ENCODE results near the gene DHRS4.
"Not testable (repeated sequence)": the region's sequence is repeated elsewhere in the genome, so short reads cannot be mapped to it uniquely, and the experiment has no call there.

Gene DHRS4

DNA sequence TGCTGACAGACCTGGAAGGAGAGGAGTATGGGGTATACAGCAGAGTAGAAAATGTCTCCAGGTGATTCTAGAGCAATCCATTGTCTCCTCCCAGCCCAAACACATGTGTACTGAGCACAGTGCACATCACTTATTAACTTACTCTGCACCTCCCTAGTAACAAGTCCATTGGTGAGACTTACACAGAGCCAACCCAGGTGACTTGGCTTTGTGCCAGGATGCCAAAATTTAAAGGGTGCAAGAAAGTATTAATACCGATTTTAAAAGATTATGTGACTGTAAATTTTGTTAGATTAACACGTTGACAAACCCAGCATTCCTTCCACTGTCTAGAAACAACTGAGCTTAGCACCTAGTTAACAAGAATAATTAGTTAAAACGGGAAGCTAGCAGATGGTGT, 39.5 kb downstream of the DHRS4 start:
- not testable (repeated sequence) for H3K27ac Mint-ChIP-seq (ENCODE audit: low read depth); DNase-seq (ENCODE audit: low spot score in 2 of 2); H3K27me3 Mint-ChIP-seq; H3K36me3 Mint-ChIP-seq (ENCODE audit: insufficient read depth); ATAC-seq (replicated peaks; ENCODE audit: extremely low read depth, poor library complexity, severe bottlenecking); H3K9me3 Mint-ChIP-seq; H3K4me3 Mint-ChIP-seq
- peaks cover 26% of the 10 kb centered on the region for H3K4me1 Mint-ChIP-seq

DNA sequence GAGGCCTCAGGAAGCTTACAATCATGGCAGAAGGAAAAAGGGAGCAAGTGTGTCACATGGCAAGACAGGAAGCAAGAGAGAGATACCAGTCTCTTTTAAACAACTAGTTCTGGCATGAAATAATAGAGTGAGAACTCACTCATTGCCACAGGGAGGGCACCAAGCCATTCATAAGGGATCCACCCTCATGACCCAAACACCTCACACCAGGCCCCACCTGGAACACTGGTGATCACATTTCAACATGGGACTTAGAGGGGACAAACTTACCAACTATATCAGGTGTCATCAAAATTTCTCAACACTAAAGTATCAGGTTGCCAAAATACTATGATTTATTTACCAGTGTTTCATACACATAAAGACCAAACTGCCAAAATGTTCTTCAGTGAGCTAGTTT, 42.4 kb downstream of the DHRS4 start:
- ATAC-seq (replicated peaks; ENCODE audit: extremely low read depth, poor library complexity, severe bottlenecking); H3K9me3 Mint-ChIP-seq; H3K27ac Mint-ChIP-seq (ENCODE audit: low read depth); H3K4me3 Mint-ChIP-seq; H3K4me1 Mint-ChIP-seq; H3K36me3 Mint-ChIP-seq (ENCODE audit: insufficient read depth); DNase-seq (ENCODE audit: low spot score in 2 of 2); H3K27me3 Mint-ChIP-seq: not testable (repeated sequence)

DNA sequence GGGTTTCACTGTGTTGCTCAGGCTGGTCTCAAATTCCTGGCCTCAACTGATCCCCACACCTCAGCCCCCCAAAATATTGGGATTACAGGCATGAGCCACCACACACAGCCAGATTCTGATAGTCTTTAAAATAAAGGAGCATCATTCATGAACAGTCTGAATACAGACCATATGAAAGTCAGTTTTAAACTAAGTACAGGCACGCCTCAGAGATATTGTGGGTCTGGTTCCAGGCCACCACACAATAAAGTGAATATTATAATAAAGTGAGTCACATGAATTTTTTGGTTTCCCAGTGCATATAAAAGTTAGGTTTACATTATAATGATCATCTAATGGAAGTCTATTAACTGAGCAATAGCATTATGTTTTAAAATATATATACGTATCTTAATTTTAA, 43.3 kb downstream of the DHRS4 start:
- H3K4me1 Mint-ChIP-seq; H3K27ac Mint-ChIP-seq (ENCODE audit: low read depth); H3K27me3 Mint-ChIP-seq; ATAC-seq (replicated peaks; ENCODE audit: extremely low read depth, poor library complexity, severe bottlenecking); H3K9me3 Mint-ChIP-seq; H3K36me3 Mint-ChIP-seq (ENCODE audit: insufficient read depth); H3K4me3 Mint-ChIP-seq; DNase-seq (ENCODE audit: low spot score in 2 of 2): not testable (repeated sequence)

DNA sequence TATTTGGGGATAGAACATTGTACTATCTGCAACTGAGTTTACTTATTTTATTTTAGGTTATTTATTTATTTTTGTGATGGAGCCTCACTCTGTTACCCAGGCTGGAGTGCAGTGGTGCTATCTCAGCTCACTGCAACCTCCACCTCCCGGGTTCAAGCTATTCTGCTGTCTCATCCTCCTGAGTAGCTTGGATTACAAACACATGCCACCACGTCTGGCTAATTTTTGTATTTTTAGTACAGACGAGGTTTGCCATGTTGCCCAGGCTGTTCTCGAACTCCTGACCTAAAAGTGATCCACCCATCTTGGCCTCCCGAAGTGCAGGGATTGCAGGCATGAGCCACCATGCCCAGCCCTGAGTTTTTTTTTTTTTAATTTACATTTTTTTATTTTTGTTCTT, 46.1 kb downstream of the DHRS4 start:
- DNase-seq (ENCODE audit: low spot score in 2 of 2); H3K4me1 Mint-ChIP-seq; H3K27ac Mint-ChIP-seq (ENCODE audit: low read depth); H3K36me3 Mint-ChIP-seq (ENCODE audit: insufficient read depth); ATAC-seq (replicated peaks; ENCODE audit: extremely low read depth, poor library complexity, severe bottlenecking); H3K4me3 Mint-ChIP-seq; H3K27me3 Mint-ChIP-seq; H3K9me3 Mint-ChIP-seq: not testable (repeated sequence)

DNA sequence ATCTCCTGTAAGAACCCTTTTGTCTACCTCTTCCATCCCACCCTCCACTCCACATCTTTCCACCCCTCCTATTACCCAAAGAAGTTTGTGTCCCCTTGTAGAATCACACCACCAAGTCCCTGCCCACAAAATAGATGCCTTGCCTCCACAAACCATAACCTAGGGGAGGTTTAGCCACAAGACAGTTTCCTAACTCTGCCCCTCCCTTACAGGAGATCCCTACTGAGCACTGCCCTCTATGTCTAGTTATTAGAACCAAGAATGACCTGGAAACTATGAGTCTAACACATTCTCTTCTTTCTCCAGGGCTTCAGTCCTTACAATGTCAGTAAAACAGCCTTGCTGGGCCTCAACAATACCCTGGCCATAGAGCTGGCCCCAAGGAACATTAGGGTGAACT, 47.5 kb downstream of the DHRS4 start:
- not testable (repeated sequence) for DNase-seq (ENCODE audit: low spot score in 2 of 2); H3K27ac Mint-ChIP-seq (ENCODE audit: low read depth)

DNA sequence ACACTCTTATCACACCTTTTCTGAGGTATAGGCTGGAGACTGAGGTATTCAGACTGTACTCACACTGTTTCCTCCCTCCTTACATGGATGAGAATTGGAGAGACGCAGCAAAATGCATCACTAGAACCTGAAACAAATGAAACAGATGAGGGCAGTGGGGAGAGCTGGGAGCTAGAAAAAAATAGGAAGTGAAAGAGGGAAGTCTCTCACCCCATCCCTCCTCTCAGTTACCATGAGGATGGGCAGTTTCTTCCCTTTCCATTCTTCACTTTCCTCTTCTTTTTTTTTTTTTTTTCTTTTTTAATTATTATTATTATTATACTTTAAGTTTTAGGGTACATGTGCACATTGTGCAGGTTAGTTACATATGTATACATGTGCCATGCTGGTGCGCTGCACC, 48.1 kb downstream of the DHRS4 start:
- not testable (repeated sequence) for DNase-seq (ENCODE audit: low spot score in 2 of 2); H3K27ac Mint-ChIP-seq (ENCODE audit: low read depth); ATAC-seq (replicated peaks; ENCODE audit: extremely low read depth, poor library complexity, severe bottlenecking); H3K27me3 Mint-ChIP-seq; H3K4me3 Mint-ChIP-seq; H3K4me1 Mint-ChIP-seq; H3K36me3 Mint-ChIP-seq (ENCODE audit: insufficient read depth); H3K9me3 Mint-ChIP-seq

More for the DNA sequence above, 47.5 kb downstream of the DHRS4 start:
- H3K36me3 Mint-ChIP-seq (ENCODE audit: insufficient read depth); H3K9me3 Mint-ChIP-seq; H3K4me3 Mint-ChIP-seq; ATAC-seq (replicated peaks; ENCODE audit: extremely low read depth, poor library complexity, severe bottlenecking); H3K4me1 Mint-ChIP-seq; H3K27me3 Mint-ChIP-seq: not testable (repeated sequence)

DNA sequence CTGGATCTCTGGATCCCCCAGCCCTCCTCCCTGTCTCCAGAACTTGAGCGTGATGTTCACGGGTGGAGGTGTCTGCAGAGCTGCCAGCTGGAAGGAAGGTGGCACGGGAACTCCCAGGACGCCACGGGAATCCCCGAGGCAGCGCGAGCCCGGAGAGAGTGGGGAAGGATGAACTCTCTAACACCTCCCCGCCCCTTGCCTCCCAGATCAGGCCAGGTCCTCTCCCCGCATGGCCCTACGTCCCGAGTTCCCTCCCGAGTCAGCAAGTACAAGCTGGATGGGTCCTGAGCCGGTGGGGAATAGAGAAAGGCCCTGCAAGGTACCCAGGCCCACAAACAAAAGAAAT, 52.9 kb downstream of the DHRS4 start:
- H3K36me3 Mint-ChIP-seq (ENCODE audit: insufficient read depth); H3K27me3 Mint-ChIP-seq; DNase-seq (ENCODE audit: low spot score in 2 of 2); ATAC-seq (replicated peaks; ENCODE audit: extremely low read depth, poor library complexity, severe bottlenecking); H3K4me3 Mint-ChIP-seq; H3K9me3 Mint-ChIP-seq; H3K27ac Mint-ChIP-seq (ENCODE audit: low read depth): not testable (repeated sequence)
- H3K4me1 Mint-ChIP-seq: peaks cover 28% of the 10 kb centered on the region

DNA sequence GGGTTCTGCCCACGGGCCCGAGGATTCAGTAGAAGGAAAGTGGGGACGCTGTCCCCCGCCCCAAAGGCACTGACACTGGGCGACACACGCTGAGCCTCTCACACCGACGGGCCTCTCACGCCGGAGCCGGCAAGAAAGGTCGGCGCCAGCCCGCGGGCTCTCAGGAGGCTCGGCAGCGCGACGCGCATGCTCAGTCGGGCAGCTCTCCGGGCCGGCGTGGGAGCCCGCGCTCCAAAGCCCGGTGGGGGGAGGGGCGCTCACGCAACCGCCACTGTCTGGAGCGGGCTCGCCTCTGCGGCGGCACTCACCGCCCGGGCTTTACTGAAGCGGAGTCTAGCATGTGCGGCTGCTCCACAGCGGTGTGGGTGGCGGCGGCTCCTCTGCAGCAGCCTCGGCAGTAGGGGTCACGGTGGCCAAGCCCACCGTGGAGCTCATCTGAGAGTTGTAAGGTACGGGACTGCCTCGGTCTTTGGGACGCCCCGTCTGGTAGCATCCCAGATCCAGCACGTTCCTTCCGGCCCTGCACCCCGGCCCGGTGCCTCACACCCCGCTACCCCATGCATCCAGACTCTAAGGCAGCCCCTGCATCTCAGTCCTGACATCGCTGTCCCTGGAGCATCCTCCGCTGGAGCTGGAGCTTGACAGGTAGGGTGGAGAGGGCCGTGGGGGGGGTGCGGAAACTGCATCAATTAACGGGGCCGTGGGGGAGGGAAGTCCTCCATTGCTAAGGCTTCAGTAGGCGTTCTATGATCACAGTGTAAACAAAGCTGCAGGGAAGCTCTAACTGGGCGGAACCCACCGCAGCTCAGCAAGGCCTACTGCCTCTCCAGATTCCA, 53.5 kb downstream of the DHRS4 start:
- ATAC-seq (replicated peaks; ENCODE audit: extremely low read depth, poor library complexity, severe bottlenecking) (peak; percentile 81), DNase-seq (ENCODE audit: low spot score in 2 of 2) (peak; percentile 48 to 53)
- not testable (repeated sequence) for H3K27ac Mint-ChIP-seq (ENCODE audit: low read depth); H3K9me3 Mint-ChIP-seq; H3K36me3 Mint-ChIP-seq (ENCODE audit: insufficient read depth); H3K27me3 Mint-ChIP-seq
- peak overlapping the region; percentile 74 for H3K4me3 Mint-ChIP-seq
- peaks cover 29% of the 10 kb centered on the region for H3K4me1 Mint-ChIP-seq

DNA sequence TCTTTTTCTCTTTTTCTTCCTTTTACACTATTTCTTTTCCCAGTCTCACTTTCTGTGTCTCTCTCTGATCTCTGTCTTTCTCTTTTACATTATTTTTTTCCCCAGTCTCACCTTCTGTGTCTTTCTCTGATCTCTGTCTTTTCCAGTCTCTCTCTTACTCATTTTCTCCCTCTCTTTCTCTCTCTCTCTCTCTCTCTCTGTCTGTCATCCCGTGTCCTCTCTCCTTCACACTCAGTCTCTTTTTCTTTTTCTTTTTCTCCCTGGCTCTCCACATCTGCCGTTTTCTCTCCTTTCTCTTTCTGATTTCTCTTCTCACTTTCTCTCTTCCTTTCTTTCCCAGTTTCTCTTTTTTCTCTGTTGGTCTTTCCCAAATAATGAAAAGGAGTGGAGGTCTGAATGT, 57.5 kb downstream of the DHRS4 start:
- Mint-ChIP-seq H3K27me3 (no peaks in the 10 kb centered on the region), H3K4me1 (peaks cover 29% of the 10 kb centered on the region), H3K9me3 (no peaks in the 10 kb centered on the region), H3K27ac (ENCODE audit: low read depth) (peak overlapping the region; percentile 74), H3K4me3 (no peak overlapping the region), H3K36me3 (ENCODE audit: insufficient read depth) (peaks cover 2% of the 10 kb centered on the region)
- DNase-seq (ENCODE audit: low spot score in 2 of 2): no peak
- no peak for ATAC-seq (replicated peaks; ENCODE audit: extremely low read depth, poor library complexity, severe bottlenecking)

DNA sequence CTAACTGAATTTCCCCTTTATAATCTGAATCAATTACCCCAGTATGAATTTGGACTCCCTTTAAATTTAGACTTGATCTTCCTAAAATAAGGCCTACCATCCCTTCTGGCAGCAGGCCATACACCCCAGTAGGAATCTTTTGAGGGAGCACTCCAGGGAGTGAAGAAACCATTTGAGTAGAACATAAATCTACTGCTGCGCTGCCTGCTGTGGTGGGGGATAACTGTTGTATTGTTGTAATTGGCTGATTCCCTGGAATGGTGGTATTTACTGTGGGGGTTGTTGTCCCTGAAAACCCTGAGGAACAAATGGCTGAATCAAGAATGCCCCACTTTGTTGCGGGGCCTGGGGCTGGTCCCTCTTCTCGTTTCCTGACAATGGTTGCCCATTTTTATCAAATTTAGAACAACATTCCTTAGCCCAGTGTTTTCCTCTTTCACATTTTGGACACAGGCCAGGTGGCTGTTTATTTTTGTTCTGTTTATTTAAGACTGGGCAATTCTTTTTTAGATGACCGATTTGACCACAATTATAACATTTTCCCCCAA, 59.2 kb downstream of the DHRS4 start:
- not testable (repeated sequence) for H3K4me3 Mint-ChIP-seq; DNase-seq (ENCODE audit: low spot score in 2 of 2); H3K9me3 Mint-ChIP-seq; ATAC-seq (replicated peaks; ENCODE audit: extremely low read depth, poor library complexity, severe bottlenecking); H3K27ac Mint-ChIP-seq (ENCODE audit: low read depth); H3K36me3 Mint-ChIP-seq (ENCODE audit: insufficient read depth)
- H3K4me1 Mint-ChIP-seq: peaks cover 27% of the 10 kb centered on the region
- peaks cover 14% of the 10 kb centered on the region for H3K27me3 Mint-ChIP-seq

DNA sequence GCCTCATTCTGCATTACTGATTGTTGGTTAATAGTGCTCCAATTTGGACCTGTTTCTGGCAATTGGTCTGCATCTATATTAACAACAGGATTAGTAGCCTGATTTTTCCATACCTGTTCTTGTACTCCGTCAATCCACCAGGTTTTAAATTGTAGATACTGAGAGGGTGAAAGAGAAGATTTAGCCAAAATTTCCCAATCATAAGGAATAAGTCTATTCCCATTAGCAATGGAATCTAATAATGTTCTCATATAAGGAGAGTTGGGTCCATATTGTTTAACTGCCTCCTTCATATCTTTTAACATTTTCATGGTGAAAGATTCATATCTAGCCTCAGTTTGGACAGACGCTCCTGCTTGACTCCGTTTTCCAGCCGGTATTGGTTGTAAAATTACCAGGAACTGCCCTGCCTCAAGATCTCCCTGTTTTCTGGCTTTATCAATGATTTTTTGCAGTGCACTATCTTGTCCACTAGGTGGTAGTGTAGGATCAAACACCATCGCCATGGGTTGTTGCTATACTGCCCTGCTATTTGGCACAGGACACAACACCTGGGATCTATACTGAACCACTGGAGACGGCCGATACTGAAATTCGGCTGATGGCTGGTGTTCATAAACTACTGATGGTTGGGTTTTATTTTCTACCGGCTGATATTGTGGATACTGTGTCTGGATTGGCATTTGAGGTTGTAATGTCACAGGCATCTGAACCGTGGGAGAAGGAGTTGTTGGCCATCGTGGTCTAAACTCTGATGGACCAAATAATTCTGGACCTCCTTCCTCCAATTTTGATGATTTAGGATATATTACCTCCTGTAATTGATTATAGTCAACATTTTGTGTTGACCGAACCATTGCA, 60.3 kb downstream of the DHRS4 start:
- DNase-seq (ENCODE audit: low spot score in 2 of 2): peak; percentile 23 to 54

DNA sequence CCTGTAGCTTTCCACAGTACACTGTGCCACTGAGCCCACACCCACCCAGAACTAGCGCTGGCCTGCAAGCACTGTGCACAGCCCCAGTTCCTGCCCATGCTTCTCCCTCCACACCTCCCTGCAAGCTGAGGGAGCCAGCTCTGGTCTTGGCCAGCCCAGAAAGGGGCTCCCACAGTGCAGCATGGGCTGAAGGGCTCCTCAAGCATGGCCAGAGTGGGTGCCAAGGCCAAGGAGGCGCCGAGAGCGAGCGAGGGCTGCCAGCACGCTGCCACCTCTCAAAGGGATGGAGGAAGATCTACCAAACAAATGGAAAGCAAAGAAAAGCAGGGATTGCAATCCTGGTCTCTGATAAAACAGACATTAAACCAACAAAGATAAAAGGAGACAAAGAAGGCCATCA, 62.2 kb downstream of the DHRS4 start:
- H3K36me3 Mint-ChIP-seq (ENCODE audit: insufficient read depth); H3K9me3 Mint-ChIP-seq; H3K27ac Mint-ChIP-seq (ENCODE audit: low read depth); H3K4me1 Mint-ChIP-seq; ATAC-seq (replicated peaks; ENCODE audit: extremely low read depth, poor library complexity, severe bottlenecking); DNase-seq (ENCODE audit: low spot score in 2 of 2); H3K4me3 Mint-ChIP-seq: not testable (repeated sequence)
- peaks cover 14% of the 10 kb centered on the region for H3K27me3 Mint-ChIP-seq

More for the DNA sequence above, 60.3 kb downstream of the DHRS4 start:
- Mint-ChIP-seq H3K36me3 (ENCODE audit: insufficient read depth) (peaks cover 2% of the 10 kb centered on the region), H3K4me3 (no peak overlapping the region), H3K27ac (ENCODE audit: low read depth) (no peak overlapping the region), H3K9me3 (no peaks in the 10 kb centered on the region), H3K27me3 (peaks cover 14% of the 10 kb centered on the region), H3K4me1 (peaks cover 18% of the 10 kb centered on the region)
- peak; percentile 82 for ATAC-seq (replicated peaks; ENCODE audit: extremely low read depth, poor library complexity, severe bottlenecking)
